ENCODE results near the gene SOCS7.

The SOCS7 gene

DNA sequence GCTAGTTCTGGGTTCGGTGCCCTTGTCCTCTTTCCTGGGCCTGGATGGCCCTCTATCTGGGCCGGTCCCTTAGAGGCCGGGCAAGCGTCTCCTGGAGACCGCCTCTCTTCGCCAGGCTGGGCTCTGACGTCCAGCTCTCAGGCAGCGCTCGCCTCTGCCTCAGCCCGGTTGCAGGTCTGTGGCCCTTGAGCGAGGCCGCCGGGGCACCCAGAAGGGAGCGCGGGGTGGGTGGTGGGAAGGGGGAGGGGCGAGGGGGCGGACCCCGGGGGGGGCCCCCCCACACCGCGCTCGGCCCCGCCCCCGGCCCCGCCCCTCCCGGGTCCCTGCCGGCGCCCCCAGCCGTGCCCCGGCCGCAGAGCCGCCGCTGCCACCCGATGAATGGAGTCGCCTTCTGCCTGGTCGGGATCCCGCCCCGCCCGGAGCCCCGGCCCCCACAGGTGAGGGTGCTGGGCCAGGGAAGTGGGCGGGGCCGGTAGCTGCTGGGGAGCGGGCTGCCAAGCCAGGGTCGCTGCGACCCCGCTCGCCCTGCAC is 76.5 kb downstream of the SOCS7 start, which contains the start of gene ARHGAP23 (continued):
- no peak for TF ChIP-seq ZNF8 (CRISPR knock-in tag; IDR thresholded peaks at IDR 0.05)
- no peak for TF ChIP-seq ZFP30 (CRISPR knock-in tag; IDR thresholded peaks at IDR 0.05)
- no peak for TF ChIP-seq ZNF70 (CRISPR knock-in tag; IDR thresholded peaks at IDR 0.05)
- no peak for TF ChIP-seq TOX (CRISPR knock-in tag; IDR thresholded peaks at IDR 0.05; ENCODE audit: borderline replicate concordance)
- no peak for TF ChIP-seq ESRRG (CRISPR knock-in tag; IDR thresholded peaks at IDR 0.05)
- TF ChIP-seq, protein P1, sequence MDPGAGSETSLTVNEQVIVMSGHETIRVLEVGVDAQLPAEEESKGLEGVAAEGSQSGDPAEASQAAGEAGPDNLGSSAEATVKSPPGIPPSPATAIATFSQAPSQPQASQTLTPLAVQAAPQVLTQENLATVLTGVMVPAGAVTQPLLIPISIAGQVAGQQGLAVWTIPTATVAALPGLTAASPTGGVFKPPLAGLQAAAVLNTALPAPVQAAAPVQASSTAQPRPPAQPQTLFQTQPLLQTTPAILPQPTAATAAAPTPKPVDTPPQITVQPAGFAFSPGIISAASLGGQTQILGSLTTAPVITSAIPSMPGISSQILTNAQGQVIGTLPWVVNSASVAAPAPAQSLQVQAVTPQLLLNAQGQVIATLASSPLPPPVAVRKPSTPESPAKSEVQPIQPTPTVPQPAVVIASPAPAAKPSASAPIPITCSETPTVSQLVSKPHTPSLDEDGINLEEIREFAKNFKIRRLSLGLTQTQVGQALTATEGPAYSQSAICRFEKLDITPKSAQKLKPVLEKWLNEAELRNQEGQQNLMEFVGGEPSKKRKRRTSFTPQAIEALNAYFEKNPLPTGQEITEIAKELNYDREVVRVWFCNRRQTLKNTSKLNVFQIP (CRISPR knock-in tag; IDR thresholded peaks at IDR 0.05; ENCODE audit: borderline replicate concordance, low read depth): no peak
- no peak for TF ChIP-seq GLIS3 (CRISPR knock-in tag; IDR thresholded peaks at IDR 0.05)

DNA sequence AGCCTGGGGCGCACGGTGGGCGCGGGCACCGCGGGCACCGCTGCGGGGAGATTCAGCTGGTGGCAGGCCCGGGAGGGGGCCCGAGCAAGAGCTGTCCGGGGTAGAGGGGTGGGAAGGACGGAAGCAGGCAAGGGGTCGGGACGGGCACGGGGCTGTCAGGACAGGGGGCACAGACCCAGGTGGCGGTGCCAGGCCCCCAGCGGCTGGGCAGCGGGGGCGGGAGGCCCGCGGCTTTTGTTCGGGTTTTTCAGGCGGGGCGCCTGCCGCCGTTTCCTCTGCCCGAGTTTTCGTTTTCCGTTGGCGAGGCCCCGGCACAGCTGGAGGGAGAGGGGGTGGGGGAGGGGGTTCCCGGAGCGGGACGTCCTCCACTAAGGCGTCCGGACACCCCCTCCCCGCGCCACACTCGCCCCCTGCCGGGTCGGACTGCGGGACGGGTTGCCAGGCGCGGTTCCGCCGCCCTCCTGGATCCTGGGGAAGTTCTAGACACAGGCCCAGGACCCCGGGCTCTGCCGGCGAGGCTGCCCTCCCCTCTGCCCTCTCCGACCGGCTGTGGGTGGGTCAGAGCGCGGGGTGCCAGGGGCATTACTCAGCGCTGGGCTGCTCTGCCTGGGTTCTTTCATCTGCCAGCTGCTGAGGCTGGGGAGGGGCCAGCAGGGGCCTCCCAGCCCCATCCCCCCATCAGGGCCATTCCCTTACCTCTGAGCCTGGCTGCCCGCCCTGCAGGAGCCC is 77.2 kb downstream of the SOCS7 start:
- peak; percentile 80 for ATAC-seq
- TF ChIP-seq ISL1 (CRISPR knock-in tag; IDR thresholded peaks at IDR 0.05): no peak

DNA sequence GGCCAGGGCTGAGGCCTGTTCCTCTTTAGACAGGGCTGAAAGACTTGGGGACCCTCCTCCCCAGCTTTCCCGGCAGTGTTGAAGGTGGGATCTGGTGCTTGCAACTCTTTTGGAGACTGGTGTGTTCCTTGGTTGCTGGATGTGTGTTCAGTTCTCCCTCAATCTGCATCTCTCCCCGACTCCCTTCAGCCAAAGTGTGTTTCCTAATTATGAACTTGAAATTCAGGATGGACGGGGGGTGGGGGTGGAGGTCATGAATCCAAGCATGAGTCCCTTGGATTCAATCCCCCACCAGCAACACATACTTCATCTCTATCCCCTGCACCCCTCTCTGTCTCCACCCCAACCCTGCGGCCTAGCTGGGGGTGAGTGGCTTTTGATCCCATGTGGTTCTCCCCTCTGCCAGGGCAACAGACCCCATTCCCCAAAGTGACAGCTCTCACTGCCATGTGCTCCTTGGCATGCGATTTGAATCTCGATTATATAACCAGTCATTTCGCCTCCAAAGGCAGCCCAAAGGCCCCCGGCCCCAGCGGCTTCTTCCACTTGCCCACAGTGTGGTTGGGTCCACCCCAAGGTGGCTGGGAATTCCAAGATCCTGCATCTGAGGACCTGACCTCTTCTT is 77.9 kb downstream of the SOCS7 start:
- TF ChIP-seq RARB (CRISPR knock-in tag; IDR thresholded peaks at IDR 0.05) (no peak), ISL1 (CRISPR knock-in tag; IDR thresholded peaks at IDR 0.05) (no peak), TCF4 (CRISPR knock-in tag; IDR thresholded peaks at IDR 0.05; ENCODE audit: borderline replicate concordance) (no peak), SNAI2 (CRISPR knock-in tag; IDR thresholded peaks at IDR 0.05) (no peak), ZNF70 (CRISPR knock-in tag; IDR thresholded peaks at IDR 0.05) (no peak), OSR1 (CRISPR knock-in tag; IDR thresholded peaks at IDR 0.05) (no peak), GLIS3 (CRISPR knock-in tag; IDR thresholded peaks at IDR 0.05) (no peak), ZNF565 (CRISPR knock-in tag; conservative IDR thresholded peaks at IDR 0.05; ENCODE audit: low read depth) (no peak), ZC3H10 (CRISPR knock-in tag; IDR thresholded peaks at IDR 0.05) (no peak), BACH2 (CRISPR knock-in tag; IDR thresholded peaks at IDR 0.05; ENCODE audit: borderline replicate concordance) (no peak)
- TF ChIP-seq, protein P1 (CRISPR knock-in tag; IDR thresholded peaks at IDR 0.05; ENCODE audit: borderline replicate concordance, low read depth): no peak
- TF ChIP-seq, protein P2, sequence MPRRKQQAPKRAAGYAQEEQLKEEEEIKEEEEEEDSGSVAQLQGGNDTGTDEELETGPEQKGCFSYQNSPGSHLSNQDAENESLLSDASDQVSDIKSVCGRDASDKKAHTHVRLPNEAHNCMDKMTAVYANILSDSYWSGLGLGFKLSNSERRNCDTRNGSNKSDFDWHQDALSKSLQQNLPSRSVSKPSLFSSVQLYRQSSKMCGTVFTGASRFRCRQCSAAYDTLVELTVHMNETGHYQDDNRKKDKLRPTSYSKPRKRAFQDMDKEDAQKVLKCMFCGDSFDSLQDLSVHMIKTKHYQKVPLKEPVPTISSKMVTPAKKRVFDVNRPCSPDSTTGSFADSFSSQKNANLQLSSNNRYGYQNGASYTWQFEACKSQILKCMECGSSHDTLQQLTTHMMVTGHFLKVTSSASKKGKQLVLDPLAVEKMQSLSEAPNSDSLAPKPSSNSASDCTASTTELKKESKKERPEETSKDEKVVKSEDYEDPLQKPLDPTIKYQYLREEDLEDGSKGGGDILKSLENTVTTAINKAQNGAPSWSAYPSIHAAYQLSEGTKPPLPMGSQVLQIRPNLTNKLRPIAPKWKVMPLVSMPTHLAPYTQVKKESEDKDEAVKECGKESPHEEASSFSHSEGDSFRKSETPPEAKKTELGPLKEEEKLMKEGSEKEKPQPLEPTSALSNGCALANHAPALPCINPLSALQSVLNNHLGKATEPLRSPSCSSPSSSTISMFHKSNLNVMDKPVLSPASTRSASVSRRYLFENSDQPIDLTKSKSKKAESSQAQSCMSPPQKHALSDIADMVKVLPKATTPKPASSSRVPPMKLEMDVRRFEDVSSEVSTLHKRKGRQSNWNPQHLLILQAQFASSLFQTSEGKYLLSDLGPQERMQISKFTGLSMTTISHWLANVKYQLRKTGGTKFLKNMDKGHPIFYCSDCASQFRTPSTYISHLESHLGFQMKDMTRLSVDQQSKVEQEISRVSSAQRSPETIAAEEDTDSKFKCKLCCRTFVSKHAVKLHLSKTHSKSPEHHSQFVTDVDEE (CRISPR knock-in tag; IDR thresholded peaks at IDR 0.05): no peak
- TF ChIP-seq, protein P3, sequence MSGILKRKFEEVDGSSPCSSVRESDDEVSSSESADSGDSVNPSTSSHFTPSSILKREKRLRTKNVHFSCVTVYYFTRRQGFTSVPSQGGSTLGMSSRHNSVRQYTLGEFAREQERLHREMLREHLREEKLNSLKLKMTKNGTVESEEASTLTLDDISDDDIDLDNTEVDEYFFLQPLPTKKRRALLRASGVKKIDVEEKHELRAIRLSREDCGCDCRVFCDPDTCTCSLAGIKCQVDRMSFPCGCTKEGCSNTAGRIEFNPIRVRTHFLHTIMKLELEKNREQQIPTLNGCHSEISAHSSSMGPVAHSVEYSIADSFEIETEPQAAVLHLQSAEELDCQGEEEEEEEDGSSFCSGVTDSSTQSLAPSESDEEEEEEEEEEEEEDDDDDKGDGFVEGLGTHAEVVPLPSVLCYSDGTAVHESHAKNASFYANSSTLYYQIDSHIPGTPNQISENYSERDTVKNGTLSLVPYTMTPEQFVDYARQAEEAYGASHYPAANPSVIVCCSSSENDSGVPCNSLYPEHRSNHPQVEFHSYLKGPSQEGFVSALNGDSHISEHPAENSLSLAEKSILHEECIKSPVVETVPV (CRISPR knock-in tag; IDR thresholded peaks at IDR 0.05): no peak
- no peak for ATAC-seq

DNA sequence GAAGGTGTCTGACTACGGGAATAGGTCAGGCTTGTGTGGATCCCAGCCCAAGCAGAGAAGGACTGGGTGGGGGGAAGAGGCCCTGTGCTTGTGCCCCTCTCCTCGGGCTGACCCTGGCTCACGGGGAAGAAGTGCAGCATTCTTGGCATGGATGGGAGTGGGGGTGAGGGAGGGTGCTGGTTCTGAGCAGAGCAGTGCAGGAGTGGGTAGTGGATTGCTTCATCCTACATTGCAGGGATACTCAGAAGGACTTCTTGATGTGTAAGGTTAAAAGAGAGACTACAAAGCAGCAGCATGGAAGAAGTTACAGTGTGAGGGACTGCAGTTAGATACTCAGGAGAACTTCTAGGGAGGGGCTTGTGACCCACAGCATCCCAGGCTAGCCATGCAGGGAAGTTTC is 78.7 kb downstream of the SOCS7 start:
- ATAC-seq: no peak

DNA sequence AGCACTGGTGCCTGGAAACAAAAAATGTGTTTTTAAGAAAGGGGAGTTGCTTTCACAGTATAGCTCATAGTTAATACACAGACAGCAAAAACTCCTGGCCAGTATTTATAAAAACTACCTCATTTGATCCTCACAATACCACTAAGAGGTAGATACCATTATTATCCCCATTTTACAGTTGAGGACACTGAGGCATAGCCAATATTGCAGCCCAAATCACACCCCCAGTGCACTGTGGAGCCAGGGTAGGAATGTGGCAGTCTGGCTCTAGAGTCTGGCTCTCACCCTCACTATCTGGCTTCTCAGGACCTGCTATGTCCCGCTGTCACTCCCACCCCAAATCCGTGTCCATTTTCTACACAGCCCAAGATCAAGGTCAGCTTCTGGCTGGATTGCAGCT is 79.2 kb downstream of the SOCS7 start:
- no peak for ATAC-seq
- TF ChIP-seq ZNF565 (CRISPR knock-in tag; conservative IDR thresholded peaks at IDR 0.05; ENCODE audit: low read depth) (no peak), ISL1 (CRISPR knock-in tag; IDR thresholded peaks at IDR 0.05) (no peak), GLIS3 (CRISPR knock-in tag; IDR thresholded peaks at IDR 0.05) (no peak), ZNF70 (CRISPR knock-in tag; IDR thresholded peaks at IDR 0.05) (no peak), RARB (CRISPR knock-in tag; IDR thresholded peaks at IDR 0.05) (no peak), BACH2 (CRISPR knock-in tag; IDR thresholded peaks at IDR 0.05; ENCODE audit: borderline replicate concordance) (no peak), PPARA (CRISPR knock-in tag; IDR thresholded peaks at IDR 0.05; ENCODE audit: borderline replicate concordance) (no peak), ZC3H10 (CRISPR knock-in tag; IDR thresholded peaks at IDR 0.05) (no peak), SNAI2 (CRISPR knock-in tag; IDR thresholded peaks at IDR 0.05) (no peak), ARNTL (CRISPR knock-in tag; IDR thresholded peaks at IDR 0.05; ENCODE audit: borderline replicate concordance, low read depth) (no peak), ZFP30 (CRISPR knock-in tag; IDR thresholded peaks at IDR 0.05) (no peak), OSR1 (CRISPR knock-in tag; IDR thresholded peaks at IDR 0.05) (no peak), ZNF8 (CRISPR knock-in tag; IDR thresholded peaks at IDR 0.05) (no peak)
- TF ChIP-seq, protein P4, sequence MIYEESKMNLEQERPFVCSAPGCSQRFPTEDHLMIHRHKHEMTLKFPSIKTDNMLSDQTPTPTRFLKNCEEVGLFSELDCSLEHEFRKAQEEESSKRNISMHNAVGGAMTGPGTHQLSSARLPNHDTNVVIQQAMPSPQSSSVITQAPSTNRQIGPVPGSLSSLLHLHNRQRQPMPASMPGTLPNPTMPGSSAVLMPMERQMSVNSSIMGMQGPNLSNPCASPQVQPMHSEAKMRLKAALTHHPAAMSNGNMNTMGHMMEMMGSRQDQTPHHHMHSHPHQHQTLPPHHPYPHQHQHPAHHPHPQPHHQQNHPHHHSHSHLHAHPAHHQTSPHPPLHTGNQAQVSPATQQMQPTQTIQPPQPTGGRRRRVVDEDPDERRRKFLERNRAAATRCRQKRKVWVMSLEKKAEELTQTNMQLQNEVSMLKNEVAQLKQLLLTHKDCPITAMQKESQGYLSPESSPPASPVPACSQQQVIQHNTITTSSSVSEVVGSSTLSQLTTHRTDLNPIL (CRISPR knock-in tag; IDR thresholded peaks at IDR 0.05; ENCODE audit: low read depth): no peak
- TF ChIP-seq, protein P5, sequence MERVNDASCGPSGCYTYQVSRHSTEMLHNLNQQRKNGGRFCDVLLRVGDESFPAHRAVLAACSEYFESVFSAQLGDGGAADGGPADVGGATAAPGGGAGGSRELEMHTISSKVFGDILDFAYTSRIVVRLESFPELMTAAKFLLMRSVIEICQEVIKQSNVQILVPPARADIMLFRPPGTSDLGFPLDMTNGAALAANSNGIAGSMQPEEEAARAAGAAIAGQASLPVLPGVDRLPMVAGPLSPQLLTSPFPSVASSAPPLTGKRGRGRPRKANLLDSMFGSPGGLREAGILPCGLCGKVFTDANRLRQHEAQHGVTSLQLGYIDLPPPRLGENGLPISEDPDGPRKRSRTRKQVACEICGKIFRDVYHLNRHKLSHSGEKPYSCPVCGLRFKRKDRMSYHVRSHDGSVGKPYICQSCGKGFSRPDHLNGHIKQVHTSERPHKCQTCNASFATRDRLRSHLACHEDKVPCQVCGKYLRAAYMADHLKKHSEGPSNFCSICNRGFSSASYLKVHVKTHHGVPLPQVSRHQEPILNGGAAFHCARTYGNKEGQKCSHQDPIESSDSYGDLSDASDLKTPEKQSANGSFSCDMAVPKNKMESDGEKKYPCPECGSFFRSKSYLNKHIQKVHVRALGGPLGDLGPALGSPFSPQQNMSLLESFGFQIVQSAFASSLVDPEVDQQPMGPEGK (CRISPR knock-in tag; IDR thresholded peaks at IDR 0.05; ENCODE audit: borderline replicate concordance): no peak

More for the DNA sequence above, 78.7 kb downstream of the SOCS7 start:
- TF ChIP-seq TOX (CRISPR knock-in tag; IDR thresholded peaks at IDR 0.05; ENCODE audit: borderline replicate concordance) (no peak), ZFP3 (CRISPR knock-in tag; IDR thresholded peaks at IDR 0.05) (no peak), CSDC2 (CRISPR knock-in tag; IDR thresholded peaks at IDR 0.05) (no peak)

Data from SK-N-SH treated with all-trans-retinoic acid at 6 μM for 48 hours (cell line).